GM23338 (cell line): Measurements from ENCODE around the gene UNC79.

ENCODE experiments used
- CREB1 ChIP-seq: fragments of 250-450 bp; sonication (Bioruptor Pico); IDR thresholded peaks from 2 replicates; pipeline ENCODE4 v1.5.0; 2020; ENCODE audit warnings: low read depth, mild to moderate bottlenecking, moderate library complexity
- EZH2 ChIP-seq: fragments of 200-600 bp; sonication (generic); IDR thresholded peaks from one replicate; pipeline ENCODE4 v1.8.0; 2017; ENCODE audit warnings: antibody characterized with exemption, mild to moderate bottlenecking, low read depth; ENCODE audit not compliant: unreplicated experiment
- POLR2AphosphoS5 ChIP-seq: IDR thresholded peaks from 2 replicates; pipeline ENCODE4 v1.6.1; 2016; ENCODE audit warnings: antibody characterized with exemption, low read depth

GRCh38 chr14:93665169-93665568, 234.4 kb downstream of the UNC79 start:
- TF ChIP-seq POLR2AphosphoS5 (no peak), EZH2 (no peak), CREB1 (CRISPR knock-in tag) (no peak)
